GM21447 (cell line): ENCODE results near the gene GNAI1.

ENCODE experiments used
- ATAC-seq: cut with Tn5 transposase; IDR thresholded peaks from one replicate; pipeline ENCODE4 v1.9.1; 2021; ENCODE audit not compliant: unreplicated experiment

The GNAI1 gene

DNA sequence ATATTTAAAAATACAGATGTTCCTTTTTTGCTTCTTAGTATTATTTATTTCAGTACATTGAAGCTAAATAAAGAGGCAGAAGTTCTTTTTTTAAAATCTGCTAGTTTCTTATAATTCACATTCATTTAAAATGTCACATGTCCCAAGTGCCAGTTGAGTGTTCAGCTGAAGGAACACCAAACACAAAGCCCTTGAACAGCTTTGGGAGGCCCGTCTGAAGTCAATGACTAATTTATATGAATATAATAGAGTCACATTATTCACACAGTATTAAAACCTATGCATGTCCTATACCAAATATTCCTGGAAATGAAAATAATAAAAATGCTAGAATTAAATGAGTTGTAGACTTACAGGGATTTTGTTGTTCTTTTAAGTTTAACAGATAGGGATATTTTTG is 70.3 kb downstream of the GNAI1 start:
- no peak for ATAC-seq

DNA sequence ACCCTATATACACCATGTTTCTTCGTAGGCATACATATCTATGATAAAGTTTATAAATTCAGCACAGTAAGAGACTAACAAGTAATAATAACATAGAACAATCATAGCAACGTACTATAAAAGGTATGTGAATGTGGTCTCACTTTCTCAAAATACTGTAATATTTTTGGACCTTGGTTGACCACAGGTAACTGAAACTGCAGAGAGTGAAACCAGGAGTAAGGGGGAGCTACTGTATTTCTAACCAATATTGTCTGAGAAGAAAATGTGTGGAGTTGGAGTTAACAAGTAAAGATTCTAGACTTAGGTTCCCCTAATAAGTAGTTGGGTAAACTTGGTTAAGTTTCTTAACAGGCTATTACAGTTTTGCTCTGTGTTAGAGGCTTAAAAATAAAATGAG is 72.1 kb downstream of the GNAI1 start:
- ATAC-seq: no peak

DNA sequence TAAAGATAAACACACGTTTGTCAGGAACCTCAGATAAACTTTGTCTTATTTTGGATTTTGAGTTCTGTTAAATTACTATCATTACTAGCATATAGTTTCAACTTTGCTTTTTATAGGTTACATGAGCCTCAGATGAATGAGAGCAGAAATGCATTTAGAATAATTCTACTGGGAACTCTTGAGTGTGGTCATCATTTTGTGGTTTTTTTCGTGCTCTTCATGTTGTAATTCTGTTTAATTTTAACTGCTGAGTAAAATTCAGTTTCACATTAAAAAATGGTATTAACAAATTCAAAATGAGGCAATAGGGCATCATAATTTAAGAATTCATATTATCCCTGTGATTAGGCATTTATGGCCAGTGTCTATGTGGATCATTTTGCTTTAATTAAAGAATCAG is 72.9 kb downstream of the GNAI1 start:
- ATAC-seq: no peak

GRCh38 chr7:80208700-80209099 is 74.1 kb downstream of the GNAI1 start:
- ATAC-seq: no peak

- no peak for ATAC-seq
Observed at GRCh38 chr7:80210400-80210799, 75.8 kb downstream of the GNAI1 start.

- ATAC-seq: no peak
Observed at GRCh38 chr7:80213814-80214213, 79.2 kb downstream of the GNAI1 start.

DNA sequence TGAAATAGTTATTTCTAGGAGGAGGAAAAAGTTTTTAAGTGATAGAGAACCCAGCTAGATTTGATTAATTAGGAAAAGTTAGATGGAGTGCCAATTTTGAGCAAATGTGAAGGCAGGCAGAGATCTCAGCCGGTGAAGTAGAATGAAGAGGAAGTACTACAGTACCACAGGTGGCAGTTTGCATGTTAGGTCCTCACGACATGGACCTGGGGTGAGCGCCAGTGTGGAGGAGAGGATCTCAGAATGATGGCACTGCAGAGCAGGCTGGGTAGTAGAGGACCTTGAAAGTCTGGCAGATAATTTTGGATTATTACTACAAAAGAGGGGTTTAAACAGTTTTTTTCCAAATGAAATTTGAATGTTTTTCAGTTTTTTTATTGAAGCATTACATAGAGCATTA is 81.1 kb downstream of the GNAI1 start:
- ATAC-seq: no peak

DNA sequence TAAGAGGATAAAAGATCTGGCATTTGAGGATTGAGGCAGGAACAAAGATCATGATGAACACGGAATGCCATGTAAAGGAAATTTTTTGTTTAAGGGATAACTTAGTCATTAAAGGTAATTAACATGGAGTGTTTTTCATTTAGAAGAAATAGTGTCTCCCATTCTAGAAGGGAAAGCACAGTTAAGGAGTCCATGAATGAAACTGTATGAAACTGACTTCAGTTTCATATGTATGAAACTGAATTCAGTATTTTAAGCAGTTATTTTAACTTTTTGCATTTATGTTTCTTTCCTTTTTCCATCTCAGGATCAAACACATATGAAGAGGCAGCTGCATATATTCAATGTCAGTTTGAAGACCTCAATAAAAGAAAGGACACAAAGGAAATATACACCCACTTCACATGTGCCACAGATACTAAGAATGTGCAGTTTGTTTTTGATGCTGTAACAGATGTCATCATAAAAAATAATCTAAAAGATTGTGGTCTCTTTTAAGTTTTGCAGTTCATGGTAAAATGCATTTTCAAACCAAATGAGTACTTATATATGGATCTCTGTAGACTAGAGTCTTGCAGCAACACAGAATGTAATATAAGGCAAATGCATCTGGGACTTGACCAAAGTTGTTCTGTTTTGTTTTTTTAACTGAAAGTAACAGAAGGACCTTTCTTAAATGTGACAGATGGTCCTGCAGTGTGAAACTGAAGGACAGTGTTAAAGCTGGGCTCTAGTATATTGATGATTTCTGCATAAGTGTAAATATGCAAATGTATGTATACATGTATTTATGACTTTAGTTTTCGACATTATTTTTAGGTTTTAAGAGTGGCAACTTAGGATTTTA is 82.6 kb downstream of the GNAI1 start:
- no peak for ATAC-seq

DNA sequence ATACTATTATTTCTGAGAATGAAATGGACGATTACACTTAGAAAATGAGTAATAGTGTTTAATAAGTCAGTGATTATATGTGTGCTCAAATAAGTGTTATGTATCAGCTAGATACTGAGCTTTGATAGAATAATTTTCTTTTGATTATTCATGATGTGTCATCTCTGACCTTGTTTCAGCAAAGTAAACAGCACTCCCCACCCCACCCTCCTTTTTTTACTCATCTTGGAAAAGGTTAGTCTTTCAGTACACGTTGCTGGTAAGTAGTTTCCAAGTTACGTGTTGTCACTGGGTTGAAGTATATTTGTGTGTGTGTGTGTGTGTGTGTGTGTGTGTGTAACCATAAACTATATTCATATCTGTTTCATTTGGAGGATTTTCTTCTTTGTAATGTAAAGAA is 84.1 kb downstream of the GNAI1 start:
- no peak for ATAC-seq

DNA sequence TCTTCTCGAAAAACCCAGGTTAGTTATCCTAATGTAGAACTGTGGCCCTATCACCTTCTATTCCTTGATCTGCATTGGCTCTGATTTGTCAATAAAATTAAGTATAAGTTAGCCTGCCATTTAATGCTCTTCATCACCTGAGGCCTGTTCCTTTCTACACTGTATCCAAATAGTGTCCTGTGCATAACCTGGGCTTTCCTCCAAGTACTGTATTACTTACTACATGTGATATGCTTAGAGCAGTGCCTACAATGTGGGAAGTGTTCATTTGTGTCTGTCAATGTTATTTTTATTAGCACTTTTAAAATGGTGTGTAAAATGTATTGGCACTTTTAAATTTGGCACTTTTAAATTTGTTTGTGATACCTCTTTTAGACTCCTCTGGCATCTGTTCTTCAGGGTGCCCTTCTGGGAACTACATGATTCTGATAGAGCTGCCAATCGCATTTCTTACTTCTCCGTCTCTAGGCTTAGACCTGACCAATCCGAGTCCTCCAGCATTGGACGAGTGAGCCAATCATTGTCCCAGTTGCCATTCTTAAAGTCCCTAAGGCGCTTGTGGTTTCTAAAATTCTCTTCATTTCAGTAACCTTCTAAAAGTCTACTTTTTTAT is 85.5 kb downstream of the GNAI1 start:
- ATAC-seq: no peak

- no peak for ATAC-seq
Observed at GRCh38 chr7:80224415-80224814, 89.8 kb downstream of the GNAI1 start.

- no peak for ATAC-seq
Observed at GRCh38 chr7:80225361-80225760, 90.7 kb downstream of the GNAI1 start.

DNA sequence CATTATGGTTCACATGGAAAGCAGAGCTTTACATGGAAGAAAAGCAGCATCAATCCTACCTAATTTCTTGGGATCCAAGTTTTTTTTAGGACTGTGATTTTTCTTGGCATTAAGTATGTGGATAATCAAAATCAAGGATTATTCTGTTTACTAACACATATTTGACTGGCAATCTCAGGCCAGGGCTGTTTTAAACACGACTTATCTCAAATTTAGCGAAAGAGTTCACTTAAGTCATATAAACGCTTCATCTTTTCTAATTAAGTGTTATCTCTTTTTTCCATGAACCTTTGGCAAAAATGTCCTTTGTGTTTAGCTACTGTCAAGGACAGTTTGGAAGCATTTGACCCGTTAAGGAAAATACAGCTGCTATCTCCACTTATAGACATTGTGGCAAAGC is 92.0 kb downstream of the GNAI1 start:
- ATAC-seq: no peak

DNA sequence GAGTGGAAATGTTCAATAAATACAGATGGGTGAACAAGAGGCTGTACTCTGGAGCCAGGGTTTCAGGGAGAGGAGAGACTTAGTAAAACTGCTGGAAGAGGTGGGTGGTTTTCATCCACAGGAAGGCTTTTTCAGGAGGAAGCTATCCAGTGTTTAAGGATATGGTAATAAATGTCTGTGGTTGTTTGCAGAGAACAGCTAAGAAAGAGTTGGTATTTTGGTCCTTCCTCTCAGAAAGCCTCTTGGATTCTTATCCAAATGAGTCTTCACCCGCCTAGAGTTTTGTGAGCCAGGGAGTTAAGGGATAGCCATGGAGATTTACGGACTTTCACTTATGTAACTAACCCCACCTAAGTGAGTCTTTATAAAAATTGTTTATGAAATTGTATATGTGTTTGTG is 95.7 kb downstream of the GNAI1 start:
- no peak for ATAC-seq

- no peak for ATAC-seq
Observed at GRCh38 chr7:80231707-80232106, 97.1 kb downstream of the GNAI1 start.

- no peak for ATAC-seq
Observed at GRCh38 chr7:80232979-80233724, 98.5 kb downstream of the GNAI1 start.

GRCh38 chr7:80235334-80235733 is 100.7 kb downstream of the GNAI1 start:
- ATAC-seq: no peak

DNA sequence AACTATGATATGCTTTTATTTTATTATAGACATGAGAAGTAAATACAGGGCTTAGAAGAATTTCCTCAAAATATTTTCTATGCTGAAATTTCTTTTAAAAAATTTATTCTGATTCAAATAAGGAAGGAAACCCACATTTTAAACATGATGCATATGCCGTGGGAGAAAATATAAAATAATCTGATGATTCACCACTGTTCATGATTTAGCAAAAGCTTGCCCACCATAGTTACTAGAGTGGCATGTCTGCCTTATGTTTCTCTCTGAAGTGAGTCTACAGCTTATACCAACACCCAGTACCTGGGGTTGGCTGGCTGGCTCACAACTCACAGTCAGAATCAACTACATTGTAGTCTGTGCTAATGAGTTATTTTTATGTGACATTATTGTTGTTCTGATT is 102.0 kb downstream of the GNAI1 start:
- no peak for ATAC-seq

- no peak for ATAC-seq
Observed at GRCh38 chr7:80240265-80241025, 105.8 kb downstream of the GNAI1 start.

DNA sequence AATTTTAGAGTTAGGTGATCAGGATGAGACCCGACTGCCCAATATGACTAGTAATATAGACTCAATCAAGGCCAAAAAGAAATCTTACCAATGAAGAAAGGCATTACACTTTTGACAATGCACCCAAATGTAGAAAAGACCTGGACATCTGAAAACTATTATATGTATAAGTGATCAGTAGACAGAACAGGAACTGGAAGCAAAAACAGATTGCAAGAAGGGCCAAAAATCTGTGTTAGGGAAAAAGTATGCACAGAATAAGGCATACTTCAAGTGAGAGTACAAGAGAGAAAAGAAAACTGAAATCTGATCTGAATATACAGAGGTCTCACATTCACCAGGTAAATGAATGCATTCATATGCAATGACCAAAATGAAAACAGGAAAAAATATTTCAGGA is 107.0 kb downstream of the GNAI1 start:
- no peak for ATAC-seq

GRCh38 chr7:80243425-80243824 is 108.8 kb downstream of the GNAI1 start:
- ATAC-seq: no peak
